Jurkat, Clone E6-1 (cell line): Measurements from ENCODE around the gene CCL16.
"Not testable (repeated sequence)": the region's sequence is repeated elsewhere in the genome, so short reads cannot be mapped to it uniquely, and the experiment has no call there.

Source experiments
- DNase-seq: peaks from one replicate; pipeline ENCODE4 v3.0.0-alpha.2; 2011; ENCODE audit warnings: low read depth, low spot score
- H3K4me3 ChIP-seq: 2 replicates; pipeline ENCODE4 v1.5.1; 2011; ENCODE audit warnings: mild to moderate bottlenecking, low read length, control low read depth, moderate library complexity

Gene CCL16

GRCh38 chr17:35948092-35948491, 33.2 kb downstream of the CCL16 start:
- DNase-seq: no peak
- no peak overlapping the region for H3K4me3 ChIP-seq

- DNase-seq: peak; percentile 50
- no peak overlapping the region for H3K4me3 ChIP-seq
Measured at GRCh38 chr17:35947156-35947585, 34.1 kb downstream of the CCL16 start.

DNA sequence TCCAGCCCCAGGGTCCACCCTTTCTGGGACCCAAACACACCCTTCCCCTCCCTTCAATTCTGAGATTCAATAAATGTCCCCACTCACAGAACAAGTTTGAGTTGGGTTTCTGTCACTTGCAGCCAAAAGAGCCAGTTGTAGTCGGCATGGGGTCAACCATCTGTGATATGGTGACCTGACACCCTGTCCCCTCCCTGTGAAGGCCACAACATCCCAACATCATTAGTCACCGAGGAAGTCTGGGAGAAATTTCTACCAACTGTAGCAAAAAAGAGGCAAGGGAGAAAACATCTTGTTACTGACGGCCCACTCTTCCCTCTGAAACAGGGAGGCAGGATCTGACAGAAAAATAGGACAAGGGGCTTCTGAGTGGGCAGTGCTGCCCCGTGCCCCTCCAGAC, 37.1 kb downstream of the CCL16 start:
- no peak for DNase-seq
- H3K4me3 ChIP-seq: no peak overlapping the region

DNA sequence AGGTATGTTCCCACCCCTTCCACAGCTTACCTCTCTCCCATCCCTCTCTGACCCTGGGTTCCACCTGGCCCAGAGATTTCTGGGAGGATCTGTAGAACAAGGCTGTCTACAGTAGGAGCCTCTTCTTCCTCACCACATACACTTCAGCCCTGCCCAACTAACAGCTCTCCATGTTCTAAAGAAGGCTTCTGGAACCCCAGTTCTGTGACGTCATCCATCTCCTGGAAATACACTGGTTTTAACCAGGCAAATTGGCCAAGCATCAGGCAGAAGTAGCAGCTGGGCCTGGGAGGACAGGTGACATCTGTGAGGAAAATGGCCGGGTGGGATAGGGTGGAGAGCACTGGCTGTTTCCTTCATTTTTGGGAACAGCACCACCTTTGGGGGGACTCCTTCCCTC, 37.8 kb downstream of the CCL16 start, which contains the start of gene LYZL6:
LYZL6 (minus strand) TSS at position 177 of the 400 bp plus-strand sequence. CDS start 4,357 bp downstream, outside the sequence.
- H3K4me3 ChIP-seq: no peak within 1 kb of the TSS
- no peak for DNase-seq

- no peak for DNase-seq
- no peak overlapping the region for H3K4me3 ChIP-seq
Measured at GRCh38 chr17:35942588-35943186, 38.6 kb downstream of the CCL16 start.

DNA sequence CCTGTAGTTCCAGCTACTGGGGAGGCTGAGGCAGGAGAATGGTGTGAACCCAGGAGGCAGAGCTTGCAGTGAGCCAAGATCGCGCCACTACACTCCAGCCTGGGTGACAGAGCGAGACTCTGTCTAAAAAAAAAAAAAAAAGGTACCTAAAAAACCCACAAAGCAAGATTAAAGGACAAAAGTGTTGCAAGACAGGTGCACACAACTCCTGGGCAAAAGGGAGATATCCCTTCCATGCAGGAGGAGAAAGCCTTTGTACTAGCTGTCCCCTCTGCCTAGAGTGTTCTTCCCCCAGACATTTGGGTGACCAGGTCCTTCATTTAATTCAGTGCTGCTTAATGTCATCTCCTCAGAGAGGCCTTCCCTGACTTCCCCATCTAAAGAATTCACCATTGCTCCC, 42.8 kb downstream of the CCL16 start:
- DNase-seq: not testable (repeated sequence)

DNA sequence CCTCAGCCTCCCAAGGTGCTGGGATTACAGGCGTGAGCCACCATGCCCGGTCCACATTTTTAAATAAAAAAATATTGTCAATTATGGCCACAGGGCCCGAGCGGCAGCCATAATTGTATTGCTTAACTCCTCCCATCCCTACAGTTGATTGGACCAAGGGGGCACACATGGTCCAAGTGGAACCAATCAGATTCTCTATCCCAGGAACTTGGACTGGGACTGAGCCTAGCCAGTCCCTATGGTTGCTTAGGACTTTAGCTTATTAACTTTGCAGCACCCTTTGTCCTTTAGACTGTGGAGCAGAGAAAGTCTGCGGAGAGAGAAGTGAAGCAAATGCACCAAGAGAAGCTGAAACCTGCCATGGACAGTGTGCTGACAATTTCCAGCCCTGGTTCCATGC, 45.2 kb downstream of the CCL16 start:
- H3K4me3 ChIP-seq: no peak overlapping the region
- DNase-seq: no peak

More for the DNA sequence above, 42.8 kb downstream of the CCL16 start:
- not testable (repeated sequence) for H3K4me3 ChIP-seq

DNA sequence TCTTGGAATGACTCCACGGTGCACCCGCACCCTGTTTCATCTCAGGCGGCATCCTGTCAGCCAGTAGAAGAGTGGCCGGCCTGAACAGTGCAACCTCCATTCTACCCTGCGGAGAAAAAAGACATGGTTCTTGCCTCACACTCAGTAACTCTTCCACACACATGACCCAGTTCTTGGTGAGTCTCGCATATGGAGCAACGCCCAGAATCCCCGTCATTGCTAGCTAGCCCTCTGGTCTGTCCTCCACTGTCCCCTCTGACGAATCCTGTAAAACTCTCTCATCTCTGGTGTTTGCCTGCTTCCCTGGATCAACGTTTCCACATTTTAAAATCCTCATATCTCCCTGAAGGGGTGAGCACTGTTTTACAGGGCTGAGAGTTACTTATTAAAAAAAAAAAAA, 46.5 kb downstream of the CCL16 start:
- H3K4me3 ChIP-seq: no peak overlapping the region
- no peak for DNase-seq

DNA sequence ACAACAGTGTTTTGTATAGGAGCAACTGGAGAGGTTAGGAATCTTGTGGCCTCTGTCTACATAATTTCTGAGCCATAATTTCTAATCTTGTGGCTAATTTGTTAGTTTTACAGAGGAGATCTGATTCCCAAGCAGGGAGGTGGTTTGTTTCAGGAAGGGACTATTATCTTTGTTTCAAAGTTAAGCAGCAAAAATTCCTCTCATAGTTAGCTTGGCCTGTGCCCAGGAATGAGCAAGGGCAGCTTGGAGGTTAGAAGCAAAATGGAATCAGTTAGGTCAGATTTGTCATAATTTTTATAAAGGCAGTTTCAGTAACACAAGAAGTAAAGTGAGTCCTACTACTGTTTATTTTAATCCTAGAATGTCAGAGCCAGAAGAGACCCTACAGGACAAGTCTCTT, 48.7 kb downstream of the CCL16 start:
- H3K4me3 ChIP-seq: no peak overlapping the region
- DNase-seq: no peak

GRCh38 chr17:35931794-35932425, 49.4 kb downstream of the CCL16 start:
- H3K4me3 ChIP-seq: no peak overlapping the region
- no peak for DNase-seq

DNA sequence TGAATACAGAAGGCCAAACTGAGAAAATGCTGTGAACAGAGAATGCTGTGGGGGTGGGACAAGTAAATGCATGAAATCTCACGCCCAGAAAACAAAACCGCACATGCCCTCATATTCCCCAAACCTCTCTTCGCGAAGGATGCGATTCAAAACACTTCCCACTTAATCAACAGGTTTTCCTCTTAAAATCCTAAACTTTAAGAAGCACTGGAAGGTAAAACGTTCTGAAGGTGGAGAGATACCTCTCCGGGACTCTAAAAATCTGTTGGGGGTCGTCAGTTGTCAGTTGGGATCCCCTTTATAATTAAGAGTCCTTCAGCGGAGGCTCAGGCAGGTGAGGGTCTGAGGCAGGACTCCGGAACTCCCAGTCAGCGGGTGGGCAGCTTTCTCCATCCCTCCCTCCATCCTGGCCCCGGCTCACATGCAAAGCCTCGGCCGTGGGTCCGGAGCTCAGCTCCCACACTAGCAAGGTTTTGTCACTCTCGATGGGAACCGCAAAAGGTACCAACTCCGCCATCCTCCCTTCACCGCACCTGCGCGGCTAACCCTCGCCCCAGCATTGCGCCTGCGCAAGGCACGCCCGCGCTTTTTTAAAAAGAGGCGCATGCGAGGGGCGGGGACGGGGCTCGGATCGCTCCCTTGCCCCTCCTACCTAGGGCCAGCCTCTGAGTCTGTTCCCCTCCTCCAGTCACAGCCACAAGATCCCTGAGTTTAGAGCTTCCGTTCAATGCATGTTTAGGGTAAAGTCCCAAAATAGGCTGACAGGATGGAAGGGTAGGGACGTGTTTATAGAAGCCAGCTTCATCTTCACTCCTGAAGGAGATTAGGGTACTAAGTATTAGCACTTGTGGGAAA, 50.9 kb downstream of the CCL16 start, which contains the start of gene RDM1:
RDM1 (minus strand) TSS at position 563 of the 855 bp plus-strand sequence; CDS start at position 517, 46 bp downstream.
- DNase-seq: peak; percentile 91
- H3K4me3 ChIP-seq: peak within 1 kb of the TSS; percentile 87

- DNase-seq: no peak
- no peak overlapping the region for H3K4me3 ChIP-seq
Measured at GRCh38 chr17:35927714-35928113, 53.6 kb downstream of the CCL16 start.
